Measurements from ENCODE around the gene CHRNA4.

CHRNA4 gene

DNA sequence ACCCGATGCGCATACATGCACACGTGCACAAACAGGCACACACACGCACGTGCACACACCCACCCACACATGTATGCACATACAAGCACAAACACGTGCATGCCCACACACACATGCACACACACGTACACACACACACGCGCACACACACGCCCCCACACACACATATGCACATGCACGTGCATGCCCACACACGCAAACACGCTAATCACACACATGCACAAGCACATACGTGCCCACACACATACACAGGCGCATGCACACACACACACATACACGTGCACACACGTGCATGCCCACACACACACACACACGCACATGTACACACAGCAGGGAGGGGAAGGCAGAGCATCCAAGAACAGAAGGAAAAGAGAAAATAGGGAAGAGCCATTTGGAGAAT is 26.8 kb upstream of the CHRNA4 start:
- H3K4me3 ChIP-seq (ENCODE audit: low read depth, low read length) = no peak overlapping the region
- no peak for DNase-seq (ENCODE audit: low read depth)
- TF ChIP-seq, protein P1, sequence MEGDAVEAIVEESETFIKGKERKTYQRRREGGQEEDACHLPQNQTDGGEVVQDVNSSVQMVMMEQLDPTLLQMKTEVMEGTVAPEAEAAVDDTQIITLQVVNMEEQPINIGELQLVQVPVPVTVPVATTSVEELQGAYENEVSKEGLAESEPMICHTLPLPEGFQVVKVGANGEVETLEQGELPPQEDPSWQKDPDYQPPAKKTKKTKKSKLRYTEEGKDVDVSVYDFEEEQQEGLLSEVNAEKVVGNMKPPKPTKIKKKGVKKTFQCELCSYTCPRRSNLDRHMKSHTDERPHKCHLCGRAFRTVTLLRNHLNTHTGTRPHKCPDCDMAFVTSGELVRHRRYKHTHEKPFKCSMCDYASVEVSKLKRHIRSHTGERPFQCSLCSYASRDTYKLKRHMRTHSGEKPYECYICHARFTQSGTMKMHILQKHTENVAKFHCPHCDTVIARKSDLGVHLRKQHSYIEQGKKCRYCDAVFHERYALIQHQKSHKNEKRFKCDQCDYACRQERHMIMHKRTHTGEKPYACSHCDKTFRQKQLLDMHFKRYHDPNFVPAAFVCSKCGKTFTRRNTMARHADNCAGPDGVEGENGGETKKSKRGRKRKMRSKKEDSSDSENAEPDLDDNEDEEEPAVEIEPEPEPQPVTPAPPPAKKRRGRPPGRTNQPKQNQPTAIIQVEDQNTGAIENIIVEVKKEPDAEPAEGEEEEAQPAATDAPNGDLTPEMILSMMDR (conservative IDR thresholded peaks at IDR 0.05; ENCODE audit: low read depth, low read length) = no peak

GRCh38 chr20:63387393-63387792 is 26.2 kb upstream of the CHRNA4 start:
- no peak for DNase-seq (ENCODE audit: low read depth)
- no peak overlapping the region for H3K4me3 ChIP-seq (ENCODE audit: low read depth, low read length)
- TF ChIP-seq, protein P1 (conservative IDR thresholded peaks at IDR 0.05; ENCODE audit: low read depth, low read length) = no peak

DNA sequence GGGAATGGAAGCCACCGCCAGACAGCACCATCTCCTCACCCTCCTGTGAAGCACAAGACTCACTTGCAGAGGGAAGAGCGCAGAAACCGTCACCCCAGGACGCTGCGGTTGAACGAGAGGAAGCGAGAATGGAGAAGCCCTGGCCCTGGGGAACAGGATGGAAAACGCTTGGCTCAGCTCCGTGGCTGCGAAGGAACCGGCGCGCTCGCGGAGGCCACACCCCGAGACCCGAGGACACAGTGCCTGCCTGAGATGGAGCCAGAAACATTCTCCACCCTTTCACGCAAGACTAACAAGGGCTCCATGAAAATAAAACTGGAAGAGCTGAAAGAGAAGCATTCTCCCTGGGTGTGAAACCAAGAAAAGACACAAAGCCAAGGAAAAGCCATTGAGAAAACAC is 25.3 kb upstream of the CHRNA4 start:
- TF ChIP-seq, protein P1 (conservative IDR thresholded peaks at IDR 0.05; ENCODE audit: low read depth, low read length) = no peak
- no peak for DNase-seq (ENCODE audit: low read depth)
- no peak overlapping the region for H3K4me3 ChIP-seq (ENCODE audit: low read depth, low read length)

GRCh38 chr20:63385819-63386218 is 24.7 kb upstream of the CHRNA4 start:
- DNase-seq (ENCODE audit: low read depth) = no peak
- TF ChIP-seq, protein P1 (conservative IDR thresholded peaks at IDR 0.05; ENCODE audit: low read depth, low read length) = no peak
- H3K4me3 ChIP-seq (ENCODE audit: low read depth, low read length) = no peak overlapping the region

DNA sequence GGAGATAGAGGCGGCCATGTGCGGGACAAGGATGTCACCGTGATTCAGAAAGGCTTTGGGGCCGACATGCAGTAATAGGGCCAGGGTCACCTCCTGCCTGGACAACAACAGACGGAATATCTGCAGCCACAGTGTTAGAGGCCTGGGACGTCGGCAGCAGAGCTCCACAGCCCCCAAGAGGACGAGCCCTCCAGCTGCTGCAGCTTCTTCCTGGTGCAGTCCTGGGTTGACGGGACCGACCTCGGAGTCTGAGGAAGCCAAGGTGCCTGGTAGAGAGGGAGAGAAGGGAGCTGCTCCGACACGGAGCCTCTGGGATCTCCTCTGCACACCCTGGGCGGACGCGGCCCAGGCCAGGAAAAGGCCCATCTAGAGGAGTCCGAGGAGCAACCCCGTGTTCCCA is 23.2 kb upstream of the CHRNA4 start:
- DNase-seq (ENCODE audit: low read depth) = no peak
- H3K4me3 ChIP-seq (ENCODE audit: low read depth, low read length) = no peak overlapping the region
- TF ChIP-seq, protein P1 (conservative IDR thresholded peaks at IDR 0.05; ENCODE audit: low read depth, low read length) = no peak

GRCh38 chr20:63383556-63383955 is 22.4 kb upstream of the CHRNA4 start:
- H3K4me3 ChIP-seq (ENCODE audit: low read depth, low read length) = no peak overlapping the region
- TF ChIP-seq, protein P1 (conservative IDR thresholded peaks at IDR 0.05; ENCODE audit: low read depth, low read length) = no peak
- no peak for DNase-seq (ENCODE audit: low read depth)

DNA sequence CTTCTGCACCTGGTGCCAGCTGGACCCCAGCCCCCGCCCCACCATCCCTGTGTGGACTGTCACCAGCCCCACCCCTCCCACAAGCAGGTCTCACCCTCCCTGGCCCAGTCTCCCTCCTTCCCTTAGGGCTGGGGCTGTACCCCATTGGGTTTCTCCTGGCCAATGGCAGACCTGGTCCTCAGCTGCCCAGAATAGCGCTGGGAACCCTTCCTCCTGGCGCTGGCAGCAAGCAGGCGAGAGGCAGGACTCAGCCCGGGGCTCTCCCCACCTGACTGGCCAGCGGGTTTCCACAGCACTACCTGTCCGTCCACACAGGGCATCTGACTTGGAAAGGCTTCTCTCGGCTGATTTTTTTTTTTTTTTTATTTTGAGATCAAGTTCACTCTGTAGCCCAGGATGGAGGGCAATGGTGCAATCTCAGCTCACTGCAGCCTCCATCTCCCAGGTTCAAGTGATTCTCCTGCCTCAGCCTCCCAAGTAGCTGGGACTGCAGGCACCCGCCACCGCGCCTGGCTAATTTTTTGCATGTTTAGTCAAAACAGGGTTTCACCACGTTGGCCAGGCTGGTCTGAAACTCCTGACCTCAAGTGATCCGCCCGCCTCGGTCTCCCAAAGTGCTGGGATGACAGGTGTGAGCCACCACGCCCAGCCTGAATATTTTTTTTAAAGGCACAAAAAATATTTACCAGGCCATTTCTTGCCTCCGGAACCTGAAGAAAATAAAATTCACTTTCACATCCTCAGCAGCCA is 21.6 kb upstream of the CHRNA4 start:
- DNase-seq (ENCODE audit: low read depth) = no peak
- TF ChIP-seq, protein P1 (conservative IDR thresholded peaks at IDR 0.05; ENCODE audit: low read depth, low read length) = no peak
- H3K4me3 ChIP-seq (ENCODE audit: low read depth, low read length) = no peak overlapping the region

All from choroid plexus epithelial cell (primary cell).